Tibial artery (tissue), 4 donors: ENCODE measurements around the gene PHLDB2.
A peak's percentile ranks its signal among the peaks of the same experiment; 100 is the strongest.

ENCODE experiments used
- DNase-seq, 2 donors: peaks; one replicate each; pipeline ENCODE4 v3.0.0-alpha.2; 2019
- H3K27ac ChIP-seq, 2 donors: fragments of 200-600 bp; sonication (generic) in 1 of 2; 1 replicate in 1 of 2; 2 replicates in 1 of 2; pipeline ENCODE4 v1.5.1; 2018 to 2019; ENCODE audit warnings: mild to moderate bottlenecking in 1 of 2
- H3K27me3 ChIP-seq, 2 donors: fragments of 200-600 bp; sonication (generic) in 1 of 2; one replicate each; pipeline versions ENCODE4 v1.5.1 to v1.6.0; 2016 to 2019
- H3K36me3 ChIP-seq, 3 donors: fragments of 200-600 bp; sonication (generic) in 2 of 3; one replicate each; pipeline ENCODE4 v1.5.1; 2016 to 2019; ENCODE audit warnings: mild to moderate bottlenecking in 2 of 3
- H3K4me1 ChIP-seq, 4 donors: fragments of 200-600 bp; sonication (generic) in 2 of 4; 1 replicate in 3 of 4; 2 replicates in 1 of 4; pipeline ENCODE4 v1.5.1; 2016 to 2019
- H3K4me3 ChIP-seq, 2 donors: fragments of 200-600 bp; sonication (generic) in 1 of 2; 1 replicate in 1 of 2; 2 replicates in 1 of 2; pipeline ENCODE4 v1.5.1; 2018 to 2019; ENCODE audit warnings: mild to moderate bottlenecking in 2 of 2
- H3K9me3 ChIP-seq, 3 donors: fragments of 200-600 bp; sonication (generic) in 1 of 3; one replicate each; pipeline ENCODE4 v1.5.1; 2016 to 2019
- intact Hi-C: fragments of 100-400 bp; cut with DNase I; formaldehyde crosslinking; loops from one replicate; pipeline ENCODE4 v1.15.0; 2023; ENCODE audit warnings: low total_unique reads
- TF ChIP-seq, protein P1 (sequence below), 2 experiments: fragments of 200-600 bp in 1 of 2; fragments of 450-650 bp in 1 of 2; IDR thresholded peaks; one replicate each; pipeline ENCODE4 v1.5.1; 2017 to 2019; ENCODE audit warnings: antibody characterized with exemption in 2 of 2, mild to moderate bottlenecking in 1 of 2, moderate library complexity in 1 of 2

Gene PHLDB2

DNA sequence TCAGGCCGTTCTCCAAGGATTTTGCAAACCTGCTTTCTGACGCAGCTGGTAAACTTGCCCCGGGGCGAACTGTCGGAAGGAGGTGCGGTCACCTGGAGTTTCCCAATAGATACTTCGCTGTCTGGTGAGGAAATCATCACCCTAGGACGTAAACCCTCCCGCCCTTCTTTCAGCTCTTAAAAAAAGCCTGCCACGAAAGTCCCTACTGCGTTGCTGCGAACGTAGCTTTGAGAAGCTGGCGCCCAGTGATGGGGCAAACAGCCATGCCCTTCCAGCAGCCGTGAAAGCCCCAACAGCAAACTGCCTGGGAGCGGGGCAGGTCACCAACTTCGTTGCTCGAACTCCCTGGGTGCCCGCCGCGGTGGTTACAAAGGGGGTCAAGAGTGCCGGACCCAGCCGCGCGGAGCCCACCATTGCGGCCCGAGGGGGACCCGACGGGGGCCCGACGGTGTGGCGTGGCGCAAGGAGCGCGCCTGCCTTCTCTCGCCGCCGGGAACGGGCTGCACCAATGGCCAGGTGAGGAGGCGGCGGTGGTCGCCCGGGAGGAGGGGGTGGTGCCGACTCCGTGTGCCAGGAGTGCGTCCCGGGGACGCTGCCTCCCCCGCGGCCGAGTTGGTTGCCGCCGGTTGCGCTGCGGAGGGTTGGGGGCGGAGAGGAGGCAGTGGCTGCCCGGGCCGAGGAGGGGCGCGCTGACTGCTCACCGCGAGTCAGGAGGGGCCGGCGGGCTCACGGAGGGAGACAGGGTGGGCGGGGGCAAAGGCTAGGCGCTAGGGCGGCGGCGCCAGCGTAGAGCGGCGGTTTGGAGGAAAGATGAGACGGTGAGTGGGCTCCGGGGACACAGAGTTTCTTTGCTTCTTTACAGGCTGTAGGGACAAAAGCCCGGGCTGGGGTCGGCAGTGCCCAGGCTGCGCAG is at the start of gene PHLDB2:
Gene PHLDB2, plus strand, starts transcription at position 205 of the 913 bp plus-strand sequence. CDS start 24,813 bp downstream, outside the sequence.
- no peaks in the 10 kb centered on the region for H3K9me3 ChIP-seq
- no peaks in the 10 kb centered on the region for H3K27me3 ChIP-seq
- H3K36me3 ChIP-seq = no peaks in the 10 kb centered on the region
- peaks cover 0 to 43% (median 20%) of the 10 kb centered on the region in 4 donors for H3K4me1 ChIP-seq
- TF ChIP-seq, protein P1, sequence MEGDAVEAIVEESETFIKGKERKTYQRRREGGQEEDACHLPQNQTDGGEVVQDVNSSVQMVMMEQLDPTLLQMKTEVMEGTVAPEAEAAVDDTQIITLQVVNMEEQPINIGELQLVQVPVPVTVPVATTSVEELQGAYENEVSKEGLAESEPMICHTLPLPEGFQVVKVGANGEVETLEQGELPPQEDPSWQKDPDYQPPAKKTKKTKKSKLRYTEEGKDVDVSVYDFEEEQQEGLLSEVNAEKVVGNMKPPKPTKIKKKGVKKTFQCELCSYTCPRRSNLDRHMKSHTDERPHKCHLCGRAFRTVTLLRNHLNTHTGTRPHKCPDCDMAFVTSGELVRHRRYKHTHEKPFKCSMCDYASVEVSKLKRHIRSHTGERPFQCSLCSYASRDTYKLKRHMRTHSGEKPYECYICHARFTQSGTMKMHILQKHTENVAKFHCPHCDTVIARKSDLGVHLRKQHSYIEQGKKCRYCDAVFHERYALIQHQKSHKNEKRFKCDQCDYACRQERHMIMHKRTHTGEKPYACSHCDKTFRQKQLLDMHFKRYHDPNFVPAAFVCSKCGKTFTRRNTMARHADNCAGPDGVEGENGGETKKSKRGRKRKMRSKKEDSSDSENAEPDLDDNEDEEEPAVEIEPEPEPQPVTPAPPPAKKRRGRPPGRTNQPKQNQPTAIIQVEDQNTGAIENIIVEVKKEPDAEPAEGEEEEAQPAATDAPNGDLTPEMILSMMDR (IDR thresholded peaks at IDR 0.05) = peak in 1 of 2 experiments; percentile 15
- intact Hi-C loops = no loop called here
- H3K27ac ChIP-seq = peak within 1 kb of the TSS; percentile 98 to 99
- H3K4me3 ChIP-seq = peak within 1 kb of the TSS; percentile 81 to 84
- peak; percentile 83 to 90 for DNase-seq

DNA sequence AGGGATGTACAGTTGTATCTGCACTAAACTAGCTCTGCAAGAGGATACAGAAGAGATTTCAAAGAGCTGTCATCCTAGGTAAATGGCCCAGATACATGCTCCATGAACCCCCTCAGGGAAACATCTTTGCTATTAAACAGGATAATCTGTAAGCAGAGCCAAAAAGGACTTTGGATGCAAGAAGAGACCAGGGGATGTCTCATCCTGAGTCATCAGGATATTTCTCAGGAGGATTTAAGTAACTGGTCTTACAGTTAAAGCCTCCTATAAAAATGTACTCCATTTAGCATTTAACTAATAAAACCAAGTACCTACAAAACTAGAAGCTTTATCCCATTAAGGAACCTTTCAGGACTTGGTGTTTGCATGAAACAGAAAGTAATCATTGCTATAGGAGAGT is 48.2 kb upstream of the PHLDB2 start:
- Histone ChIP-seq H3K27me3 (no peaks in the 10 kb centered on the region), H3K36me3 (no peaks in the 10 kb centered on the region), H3K9me3 (no peaks in the 10 kb centered on the region), H3K4me1 (peaks cover 0 to 62% (median 31%) of the 10 kb centered on the region in 4 donors), H3K4me3 (no peak overlapping the region), H3K27ac (peak overlapping the region in 1 of 2 donors; percentile 58)
- intact Hi-C loops = no loop called here
- no peak for DNase-seq
- TF ChIP-seq, protein P1 (IDR thresholded peaks at IDR 0.05) = no peak

DNA sequence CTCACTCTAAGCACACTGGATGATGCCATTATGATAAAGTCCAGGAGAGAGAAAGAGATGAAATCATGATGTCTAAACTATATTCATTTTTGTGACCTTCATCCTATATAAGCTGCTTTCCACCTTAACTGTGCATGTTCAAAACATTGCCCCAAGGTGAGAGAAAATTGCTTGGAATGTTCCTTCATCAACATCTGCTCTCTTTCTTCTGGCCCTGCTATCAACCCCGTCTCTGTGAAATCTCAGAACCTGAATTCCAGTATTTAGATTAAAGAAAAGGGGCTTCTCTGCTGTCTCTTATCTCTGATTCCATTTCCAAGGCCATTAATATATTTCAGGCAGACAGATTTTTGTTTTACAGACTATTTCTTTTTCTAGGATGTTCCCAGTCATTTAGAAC is 47.3 kb upstream of the PHLDB2 start:
- Histone ChIP-seq H3K27ac (peak overlapping the region in 1 of 2 donors; percentile 58), H3K27me3 (no peaks in the 10 kb centered on the region), H3K4me1 (peaks cover 0 to 62% (median 31%) of the 10 kb centered on the region in 4 donors), H3K9me3 (no peaks in the 10 kb centered on the region), H3K4me3 (no peak overlapping the region), H3K36me3 (no peaks in the 10 kb centered on the region)
- TF ChIP-seq, protein P1 (IDR thresholded peaks at IDR 0.05) = no peak
- no peak for DNase-seq
- intact Hi-C loops = no loop called here

DNA sequence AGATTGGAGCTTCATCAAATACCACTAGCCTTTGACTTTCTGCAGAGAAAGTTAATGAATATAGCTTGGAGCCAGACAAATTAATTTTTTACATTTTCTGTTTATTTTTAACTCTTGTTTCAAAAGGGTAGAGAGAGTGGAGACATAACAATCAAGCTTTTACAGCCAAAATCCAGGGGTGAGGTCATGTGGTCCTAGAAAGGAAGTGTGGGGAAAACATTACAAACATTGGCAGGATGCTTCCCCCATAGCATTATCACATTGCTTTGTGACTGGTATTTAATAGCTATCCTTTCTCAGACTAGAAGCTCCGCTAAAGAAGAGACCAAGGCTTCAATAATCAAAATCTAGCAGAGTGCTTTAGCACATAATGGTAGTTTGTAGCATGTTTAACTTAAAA is 46.4 kb upstream of the PHLDB2 start:
- Histone ChIP-seq H3K9me3 (no peaks in the 10 kb centered on the region), H3K4me1 (peaks cover 0 to 56% (median 29%) of the 10 kb centered on the region in 4 donors), H3K36me3 (no peaks in the 10 kb centered on the region), H3K4me3 (no peak overlapping the region), H3K27me3 (no peaks in the 10 kb centered on the region), H3K27ac (no peak overlapping the region)
- no peak for DNase-seq
- TF ChIP-seq, protein P1 (IDR thresholded peaks at IDR 0.05) = no peak
- intact Hi-C loops = no loop called here

DNA sequence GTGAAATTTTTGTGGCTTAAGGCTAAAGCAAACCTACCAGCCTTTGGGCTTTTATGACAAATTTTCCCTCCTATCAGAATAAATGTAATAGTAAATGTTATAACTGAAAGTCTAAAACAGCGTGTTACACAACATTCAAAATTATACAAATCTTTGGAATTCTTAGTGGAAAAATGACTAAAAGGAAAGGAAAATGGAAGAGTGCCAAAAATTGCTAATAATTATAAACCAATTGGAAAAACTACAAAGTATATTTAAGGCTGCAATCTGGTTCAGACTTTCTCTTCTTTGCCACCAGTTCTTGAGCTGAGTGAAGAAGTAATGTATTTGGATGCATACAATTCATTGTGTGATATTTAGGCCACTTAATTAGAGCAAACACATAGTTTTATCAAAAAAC is 45.6 kb upstream of the PHLDB2 start:
- no peak overlapping the region for H3K27ac ChIP-seq
- intact Hi-C loops = no loop called here
- no peaks in the 10 kb centered on the region for H3K36me3 ChIP-seq
- no peaks in the 10 kb centered on the region for H3K9me3 ChIP-seq
- DNase-seq = no peak
- H3K4me3 ChIP-seq = no peak overlapping the region
- H3K4me1 ChIP-seq = peaks cover 0 to 49% (median 22%) of the 10 kb centered on the region in 4 donors
- TF ChIP-seq, protein P1 (IDR thresholded peaks at IDR 0.05) = no peak
- no peaks in the 10 kb centered on the region for H3K27me3 ChIP-seq
